Neural cell (in vitro differentiated cells): ENCODE results near the gene PDZD4. TPM values are rescaled to one million over a fixed set of nuclear protein-coding genes. Genes with fewer than 3 reads are reported as not detected.

ENCODE experiments used
- H2AFZ ChIP-seq: fragments of 200-600, 300-800 bp; sonication (generic), shearing (Covaris generic); 2 replicates; pipeline ENCODE4 v1.6.0; 2014; ENCODE audit warnings: low read depth, mild to moderate bottlenecking, antibody characterized with exemption, low read length, moderate library complexity
- H3F3A ChIP-seq: fragments of 200-600 bp; shearing (Covaris generic); 2 replicates; pipeline ENCODE4 v1.6.1; 2016; ENCODE audit warnings: mild to moderate bottlenecking, moderate library complexity, mixed read lengths, antibody characterized with exemption, low read length; ENCODE audit not compliant: insufficient read depth, poor library complexity, severe bottlenecking
- H3K27ac ChIP-seq: fragments of 200-600, 300-800 bp; sonication (generic), shearing (Covaris generic); 2 replicates; pipeline ENCODE4 v1.5.1; 2014; ENCODE audit warnings: mild to moderate bottlenecking, low read length, moderate library complexity
- H3K27me3 ChIP-seq: fragments of 300-800, 200-600 bp; sonication (generic), shearing (Covaris generic); 2 replicates; pipeline ENCODE4 v1.6.0; 2014; ENCODE audit warnings: mild to moderate bottlenecking, low read depth, low read length, moderate library complexity; ENCODE audit not compliant: insufficient read depth
- H3K36me3 ChIP-seq: fragments of 300-800, 200-600 bp; sonication (generic), shearing (Covaris generic); 2 replicates; pipeline ENCODE4 v1.5.1; 2014; ENCODE audit warnings: mild to moderate bottlenecking, antibody characterized with exemption, low read length, moderate library complexity; ENCODE audit not compliant: insufficient read depth
- H3K4me2 ChIP-seq: fragments of 300-800, 200-600 bp; sonication (generic), shearing (Covaris generic); 2 replicates; pipeline ENCODE4 v1.6.0; 2014; ENCODE audit warnings: mild to moderate bottlenecking, low read length
- H3K4me3 ChIP-seq: fragments of 300-800, 200-600 bp; sonication (generic), shearing (Covaris generic); 2 replicates; pipeline ENCODE4 v1.5.1; 2014; ENCODE audit warnings: mild to moderate bottlenecking, low read length, moderate library complexity
- H3K79me2 ChIP-seq: fragments of 200-600 bp; shearing (Covaris generic); replicated peaks from 2 replicates; pipeline ENCODE4 v1.6.0; 2014; ENCODE audit warnings: mild to moderate bottlenecking, low read length, moderate library complexity; ENCODE audit not compliant: insufficient read depth
- H3K9ac ChIP-seq: fragments of 300-800, 200-600 bp; sonication (generic), shearing (Covaris generic); 2 replicates; pipeline ENCODE4 v1.6.1; 2016; ENCODE audit warnings: mild to moderate bottlenecking, low read length, mixed read lengths
- H3K9me2 ChIP-seq: fragments of 200-600 bp; shearing (Covaris generic); 2 replicates; pipeline ENCODE4 v1.6.1; 2016; ENCODE audit warnings: mild to moderate bottlenecking, low read length, mixed read lengths; ENCODE audit not compliant: insufficient read depth
- H3K9me3 ChIP-seq: fragments of 200-600, 300-800 bp; sonication (generic), shearing (Covaris generic); 2 replicates; pipeline ENCODE4 v1.6.1; 2016; ENCODE audit warnings: mild to moderate bottlenecking, mixed run types, low read length, moderate library complexity, mixed read lengths
- H4K20me1 ChIP-seq: fragments of 200-600 bp; shearing (Covaris generic); 2 replicates; pipeline ENCODE4 v1.6.1; 2016; ENCODE audit warnings: mild to moderate bottlenecking, mixed run types; ENCODE audit not compliant: insufficient read depth
- CTCF ChIP-seq: fragments of 450-650 bp; IDR thresholded peaks from 2 replicates; pipeline ENCODE4 v1.5.1; 2014; ENCODE audit warnings: antibody characterized with exemption, mild to moderate bottlenecking, moderate library complexity; ENCODE audit not compliant: poor library complexity, severe bottlenecking
- EP300 ChIP-seq: fragments of 450-650 bp; conservative IDR thresholded peaks from 2 replicates; pipeline ENCODE4 v1.6.1; 2014; ENCODE audit warnings: antibody characterized with exemption, mild to moderate bottlenecking, moderate library complexity; ENCODE audit not compliant: poor library complexity, severe bottlenecking
- EZH2 ChIP-seq: fragments of 200-600, 300-800 bp; shearing (Covaris generic), sonication (generic); IDR thresholded peaks from 2 replicates; pipeline ENCODE4 v1.6.1; 2014; ENCODE audit warnings: antibody characterized with exemption, low read length, borderline replicate concordance, mild to moderate bottlenecking; ENCODE audit not compliant: insufficient read depth, poor library complexity, severe bottlenecking
- MXI1 ChIP-seq: fragments of 450-650 bp; conservative IDR thresholded peaks from 2 replicates; pipeline ENCODE4 v1.6.1; 2014; ENCODE audit warnings: antibody characterized with exemption, mild to moderate bottlenecking; ENCODE audit not compliant: poor library complexity, severe bottlenecking
- POLR2AphosphoS5 ChIP-seq: IDR thresholded peaks from 2 replicates; pipeline ENCODE4 v1.6.1; 2012
- RAD21 ChIP-seq: fragments of 450-650 bp; conservative IDR thresholded peaks from 2 replicates; pipeline ENCODE4 v1.6.1; 2014; ENCODE audit warnings: antibody characterized with exemption, mild to moderate bottlenecking, moderate library complexity
- REST ChIP-seq: IDR thresholded peaks from 2 replicates; pipeline ENCODE4 v1.6.1; 2012; ENCODE audit warnings: borderline replicate concordance
- SMC3 ChIP-seq: fragments of 450-650 bp; conservative IDR thresholded peaks from 2 replicates; pipeline ENCODE4 v1.6.1; 2014; ENCODE audit warnings: antibody characterized with exemption, mild to moderate bottlenecking, moderate library complexity; ENCODE audit not compliant: poor library complexity
- TAF1 ChIP-seq: IDR thresholded peaks from 2 replicates; pipeline ENCODE4 v1.6.1; 2012; ENCODE audit warnings: low read depth
- polyA plus RNA-seq: library from polyadenylated mRNA; depleted of rRNA; stranded (reverse); fragments of >200 nt; gene quantifications from 2 replicates; pipeline ENCODE4 v1.2.3, GENCODE V29; 2014

The PDZD4 gene
- polyA plus RNA-seq, 1 donor from 2014 or later: 343 TPM

GRCh38 chrX:153773218-153773611, 57.1 kb downstream of the PDZD4 start:
- H3K4me3 ChIP-seq: no peak overlapping the region
- H3K36me3 ChIP-seq: no peaks in the 10 kb centered on the region
- H3F3A ChIP-seq: no peaks in the 10 kb centered on the region
- H3K9me2 ChIP-seq: no peaks in the 10 kb centered on the region
- H3K79me2 ChIP-seq: no peaks in the 10 kb centered on the region
- no peaks in the 10 kb centered on the region for H4K20me1 ChIP-seq
- no peak overlapping the region for H3K9ac ChIP-seq
- TF ChIP-seq CTCF: no peak
- no peak for TF ChIP-seq TAF1
- TF ChIP-seq MXI1: no peak
- no peak for TF ChIP-seq EZH2
- no peak for TF ChIP-seq EP300
- TF ChIP-seq REST: no peak
- TF ChIP-seq POLR2AphosphoS5: no peak
- no peak for TF ChIP-seq RAD21
- no peak for TF ChIP-seq SMC3
- H3K9me3 ChIP-seq: no peaks in the 10 kb centered on the region
- no peak overlapping the region for H3K27ac ChIP-seq
- no peak overlapping the region for H3K4me2 ChIP-seq
- H3K27me3 ChIP-seq: no peaks in the 10 kb centered on the region
- no peak overlapping the region for H2AFZ ChIP-seq

- H3K36me3 ChIP-seq: no peaks in the 10 kb centered on the region
- H3K27ac ChIP-seq: no peak overlapping the region
- no peaks in the 10 kb centered on the region for H3K27me3 ChIP-seq
- no peak overlapping the region for H2AFZ ChIP-seq
- no peaks in the 10 kb centered on the region for H3K9me3 ChIP-seq
- no peak overlapping the region for H3K4me2 ChIP-seq
- no peaks in the 10 kb centered on the region for H3K79me2 ChIP-seq
- H4K20me1 ChIP-seq: no peaks in the 10 kb centered on the region
- no peaks in the 10 kb centered on the region for H3K9me2 ChIP-seq
- no peaks in the 10 kb centered on the region for H3F3A ChIP-seq
- TF ChIP-seq CTCF (no peak), RAD21 (no peak), POLR2AphosphoS5 (no peak), REST (no peak), MXI1 (no peak), TAF1 (no peak), SMC3 (no peak), EZH2 (no peak), EP300 (no peak)
- no peak overlapping the region for H3K4me3 ChIP-seq
- no peak overlapping the region for H3K9ac ChIP-seq
Measured at GRCh38 chrX:153772316-153773217, 57.8 kb downstream of the PDZD4 start.
